ENCODE results near the gene TSG101.

GRCh38 chr11:18455686-18456372, 70.9 kb downstream of the TSG101 start, which contains the start of gene LDHAL6A:
- TF ChIP-seq CTCF (conservative IDR thresholded peaks at IDR 0.05; ENCODE audit: low read depth, low read length) (no peak), EZH2phosphoT487 (IDR thresholded peaks at IDR 0.05; ENCODE audit: borderline replicate concordance, low read length) (no peak), EZH2 (IDR thresholded peaks at IDR 0.05; ENCODE audit: low read length, unreplicated experiment) (no peak)

All from PC-3 (cell line).